Measurements from ENCODE around the gene VAT1L.
A peak's percentile ranks its signal among the peaks of the same experiment; 100 is the strongest.

The VAT1L gene

DNA sequence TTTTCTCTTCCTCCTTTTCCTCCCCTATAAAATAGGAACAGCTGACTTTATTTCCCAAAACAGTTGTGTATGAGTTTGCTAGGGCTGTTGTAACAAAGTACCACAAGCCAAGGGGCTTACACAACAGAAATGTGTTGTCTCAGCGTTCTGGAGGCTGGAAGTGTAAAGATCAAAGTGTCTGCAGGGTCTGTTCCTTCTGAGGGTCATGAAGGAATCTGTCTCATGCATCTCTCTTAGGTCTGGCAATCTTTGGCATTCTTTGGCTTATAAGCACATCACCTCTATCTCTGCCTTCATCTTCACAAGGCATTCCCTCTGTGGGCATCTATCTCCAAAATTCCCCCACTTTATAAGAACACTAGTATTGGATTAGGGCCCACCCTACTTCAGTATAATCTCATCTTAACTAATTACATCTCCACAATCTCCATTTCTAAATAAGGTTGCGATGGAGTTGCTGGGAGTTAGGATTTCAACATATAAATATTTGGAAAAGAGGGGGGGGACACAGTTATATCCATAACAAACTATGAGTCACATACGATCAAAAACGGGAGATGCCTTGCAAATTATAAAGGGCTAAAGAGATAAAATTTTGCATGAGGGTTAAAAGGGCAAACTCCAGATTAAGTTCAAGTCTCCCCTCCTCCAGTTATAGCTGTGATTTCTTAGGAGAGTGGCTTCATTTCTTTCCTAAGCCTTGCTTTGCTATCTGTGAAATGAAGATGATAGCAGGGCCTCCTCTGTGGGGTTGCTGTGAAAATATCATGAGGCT is 109.7 kb downstream of the VAT1L start:
- TF ChIP-seq, protein P1, sequence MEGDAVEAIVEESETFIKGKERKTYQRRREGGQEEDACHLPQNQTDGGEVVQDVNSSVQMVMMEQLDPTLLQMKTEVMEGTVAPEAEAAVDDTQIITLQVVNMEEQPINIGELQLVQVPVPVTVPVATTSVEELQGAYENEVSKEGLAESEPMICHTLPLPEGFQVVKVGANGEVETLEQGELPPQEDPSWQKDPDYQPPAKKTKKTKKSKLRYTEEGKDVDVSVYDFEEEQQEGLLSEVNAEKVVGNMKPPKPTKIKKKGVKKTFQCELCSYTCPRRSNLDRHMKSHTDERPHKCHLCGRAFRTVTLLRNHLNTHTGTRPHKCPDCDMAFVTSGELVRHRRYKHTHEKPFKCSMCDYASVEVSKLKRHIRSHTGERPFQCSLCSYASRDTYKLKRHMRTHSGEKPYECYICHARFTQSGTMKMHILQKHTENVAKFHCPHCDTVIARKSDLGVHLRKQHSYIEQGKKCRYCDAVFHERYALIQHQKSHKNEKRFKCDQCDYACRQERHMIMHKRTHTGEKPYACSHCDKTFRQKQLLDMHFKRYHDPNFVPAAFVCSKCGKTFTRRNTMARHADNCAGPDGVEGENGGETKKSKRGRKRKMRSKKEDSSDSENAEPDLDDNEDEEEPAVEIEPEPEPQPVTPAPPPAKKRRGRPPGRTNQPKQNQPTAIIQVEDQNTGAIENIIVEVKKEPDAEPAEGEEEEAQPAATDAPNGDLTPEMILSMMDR (IDR thresholded peaks at IDR 0.05; ENCODE audit: low read depth, low read length, missing control alignments): no peak
- no peak overlapping the region for H3K4me3 ChIP-seq (ENCODE audit: low read depth, low read length)
- no peak for DNase-seq (ENCODE audit: low read depth)

DNA sequence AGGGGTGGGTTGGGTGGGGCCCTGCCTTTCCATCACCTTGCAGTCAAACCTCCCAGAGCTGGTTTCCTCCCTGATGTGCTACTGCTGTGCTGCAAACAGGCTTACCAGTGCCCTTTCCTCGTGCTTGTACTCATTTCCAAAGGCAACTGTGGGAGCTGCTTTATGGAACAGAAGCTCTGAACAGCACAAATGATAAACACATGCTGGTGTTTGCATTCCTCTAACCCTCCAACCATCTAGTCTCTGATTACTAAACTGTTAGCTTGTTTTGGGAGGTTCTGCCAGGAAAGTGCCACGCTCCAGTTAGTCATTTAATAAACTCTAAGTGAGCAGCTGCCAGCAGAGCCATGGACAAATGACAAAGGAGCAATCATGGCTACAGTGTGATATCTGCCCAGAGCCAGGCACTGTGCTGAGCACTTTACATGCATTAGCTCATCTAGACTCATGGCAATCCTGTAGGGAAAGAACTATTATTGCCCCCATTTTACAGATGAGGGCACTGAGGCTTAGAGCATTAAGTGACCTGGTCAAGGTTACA is 110.4 kb downstream of the VAT1L start:
- TF ChIP-seq, protein P1 (IDR thresholded peaks at IDR 0.05; ENCODE audit: low read depth, low read length, missing control alignments): no peak
- no peak overlapping the region for H3K4me3 ChIP-seq (ENCODE audit: low read depth, low read length)
- DNase-seq (ENCODE audit: low read depth): no peak

DNA sequence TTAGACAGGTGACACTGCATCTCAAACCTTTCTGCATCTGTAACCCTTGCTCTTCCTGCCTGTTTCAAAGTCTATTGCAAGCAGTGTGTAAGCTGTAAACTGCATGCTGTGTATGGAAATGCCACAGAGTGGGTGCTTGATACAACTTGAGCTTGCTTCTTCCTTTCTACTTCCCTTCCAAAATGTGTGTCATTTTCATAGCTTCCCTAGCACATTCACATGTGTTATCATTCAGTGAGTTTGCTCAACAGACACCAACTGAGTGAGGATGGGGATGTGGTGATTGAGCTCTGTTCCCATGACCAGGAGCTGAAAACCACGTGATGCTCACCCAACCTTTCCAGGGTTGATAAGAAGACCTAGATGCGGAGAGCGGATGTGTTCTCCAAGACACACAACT is 111.1 kb downstream of the VAT1L start:
- H3K4me3 ChIP-seq (ENCODE audit: low read depth, low read length): no peak overlapping the region
- no peak for DNase-seq (ENCODE audit: low read depth)
- TF ChIP-seq, protein P1 (IDR thresholded peaks at IDR 0.05; ENCODE audit: low read depth, low read length, missing control alignments): no peak

DNA sequence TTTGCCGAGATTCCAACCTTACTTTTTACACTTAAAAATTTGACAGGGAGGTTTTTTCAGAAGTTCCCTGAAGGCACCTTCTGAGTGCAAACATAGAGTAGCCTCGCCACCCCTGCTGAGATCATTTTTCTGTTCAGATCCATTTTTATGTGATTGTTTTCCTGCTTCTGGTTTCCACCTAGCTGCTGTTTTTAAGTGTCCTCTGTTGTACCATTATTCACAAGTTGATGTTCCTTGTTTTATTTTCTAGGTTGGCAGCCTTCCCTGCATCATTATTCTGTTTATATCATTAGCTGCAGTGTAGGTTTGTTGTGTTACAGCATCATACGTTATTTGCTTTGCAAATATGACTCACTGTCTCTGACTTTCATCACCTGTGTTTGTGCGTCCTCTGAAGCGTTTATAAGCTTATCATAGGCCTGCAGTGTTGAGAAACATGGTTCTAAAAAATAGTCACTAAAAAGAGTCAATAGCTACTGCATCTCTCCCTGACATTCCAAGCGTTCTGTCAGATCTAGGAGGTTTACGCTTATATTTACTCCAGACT is 117.1 kb downstream of the VAT1L start:
- DNase-seq (ENCODE audit: low read depth): no peak
- TF ChIP-seq, protein P1 (IDR thresholded peaks at IDR 0.05; ENCODE audit: low read depth, low read length, missing control alignments): no peak
- no peak overlapping the region for H3K4me3 ChIP-seq (ENCODE audit: low read depth, low read length)

DNA sequence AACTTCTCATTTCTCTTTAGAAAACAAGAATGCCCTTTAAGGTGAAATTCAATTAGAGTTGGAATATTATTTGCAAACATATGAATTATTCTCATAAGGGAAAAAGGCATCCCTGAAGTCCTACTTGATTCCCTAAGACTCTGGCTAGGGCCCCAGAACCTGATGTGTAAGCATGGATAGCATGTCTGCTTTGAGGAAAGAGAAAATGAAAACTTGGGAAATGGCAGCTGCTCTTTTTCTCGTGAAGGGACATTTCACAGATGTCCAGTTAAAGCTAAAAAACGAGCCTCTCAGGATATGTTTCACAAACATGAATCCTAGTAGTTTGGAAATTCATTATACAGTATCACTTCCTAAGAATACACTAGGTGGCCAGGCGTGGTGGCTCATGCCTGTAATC is 121.7 kb downstream of the VAT1L start:
- DNase-seq (ENCODE audit: low read depth): no peak
- TF ChIP-seq, protein P1 (IDR thresholded peaks at IDR 0.05; ENCODE audit: low read depth, low read length, missing control alignments): no peak
- no peak overlapping the region for H3K4me3 ChIP-seq (ENCODE audit: low read depth, low read length)

DNA sequence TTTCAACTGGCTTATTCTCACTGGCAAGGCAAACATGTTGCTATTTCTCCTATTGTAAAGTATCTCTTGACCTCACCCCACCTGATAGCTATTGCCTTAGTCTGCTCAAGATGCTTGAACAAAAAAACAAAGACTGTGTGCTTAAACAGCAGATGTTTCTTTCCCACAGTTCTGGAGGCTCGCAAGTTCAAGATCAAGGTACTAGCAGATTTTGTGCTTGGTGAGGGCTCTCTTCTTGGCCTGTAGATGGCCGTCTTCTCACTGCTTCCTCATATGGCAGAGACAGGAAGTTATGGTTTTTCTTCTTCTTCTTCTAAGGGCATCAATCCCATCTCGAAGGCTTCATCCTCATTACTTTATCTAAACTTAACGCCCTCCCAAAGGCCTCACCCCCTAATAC is 124.3 kb downstream of the VAT1L start:
- TF ChIP-seq, protein P1 (IDR thresholded peaks at IDR 0.05; ENCODE audit: low read depth, low read length, missing control alignments): peak; percentile 20
- no peak for DNase-seq (ENCODE audit: low read depth)
- H3K4me3 ChIP-seq (ENCODE audit: low read depth, low read length): no peak overlapping the region

All from GM12864 (cell line).